ENCODE data around the gene EVI2B. TPM values are rescaled to one million over a fixed set of nuclear protein-coding genes. Genes with fewer than 3 reads are reported as not detected.

EVI2B gene
- total and polyA plus RNA-seq, 2 of the 4 experiments (the other 2 are of a cell fraction): under 0.01 to 0.17 TPM

GRCh38 chr17:31310260-31310659 is 3.6 kb downstream of the EVI2B start:
- Histone ChIP-seq H2BK120ac (ENCODE audit: low read depth, low read length) (no peak overlapping the region), H3K4me3 (ENCODE audit: insufficient read depth, low read depth, low read length) (no peak overlapping the region), H3K79me1 (ENCODE audit: low read depth in 1 of 2, low read length in 2 of 2) (peaks cover 7 to 37% of the 10 kb centered on the region in 2 experiments; a peak in 3 of 4 replicates), H3K9me3 (ENCODE audit: control insufficient read depth, insufficient read depth, low read length) (no peaks in the 10 kb centered on the region), H3K36me3 (ENCODE audit: control insufficient read depth, insufficient read depth, low read length) (no peaks in the 10 kb centered on the region; the same call in 1 of the 2 replicates), H2AK5ac (ENCODE audit: low read depth, low read length) (no peak overlapping the region), H3K14ac (replicated peaks; ENCODE audit: low read depth, low read length) (no peak overlapping the region), H4K8ac (ENCODE audit: low read depth in 2 of 2, low read length in 2 of 2) (no peak overlapping the region; a peak in 1 of 4 replicates), H3K23ac (ENCODE audit: low read depth, low read length) (no peak overlapping the region), H3K4me1 (ENCODE audit: control insufficient read depth, insufficient read depth, low read length) (peaks cover 2% of the 10 kb centered on the region; the same call in 1 of the 2 replicates), H2BK15ac (ENCODE audit: low read depth, low read length) (no peak overlapping the region), H3K9me1 (ENCODE audit: insufficient read depth, low read length) (no peaks in the 10 kb centered on the region; the same call in none of the 2 replicates), H3K56ac (ENCODE audit: extremely low read depth, insufficient read depth, low read length) (no peak overlapping the region), H2AFZ (replicated peaks; ENCODE audit: low read length, poor library complexity) (no peak overlapping the region), H3K27me3 (ENCODE audit: control insufficient read depth, insufficient read depth, low read length) (no peaks in the 10 kb centered on the region), H2BK20ac (ENCODE audit: low read depth, low read length) (no peak overlapping the region), H4K91ac (ENCODE audit: insufficient read depth, low read depth, low read length) (no peak overlapping the region), H2BK5ac (ENCODE audit: low read depth, low read length, poor library complexity, severe bottlenecking) (no peak overlapping the region), H3K18ac (ENCODE audit: low read depth, low read length) (no peak overlapping the region), H4K20me1 (ENCODE audit: insufficient read depth, low read length) (no peaks in the 10 kb centered on the region; the same call in 1 of the 2 replicates), H3K4me2 (ENCODE audit: low read depth, low read length) (no peak overlapping the region), H3K9ac (ENCODE audit: low read depth, low read length) (no peak overlapping the region), H3K27ac (ENCODE audit: insufficient read depth, low read length) (no peak overlapping the region), H2AK9ac (replicated peaks; ENCODE audit: low read depth, low read length, poor library complexity) (no peak overlapping the region), H4K5ac (ENCODE audit: low read depth, low read length) (no peak overlapping the region), H3K4ac (ENCODE audit: low read depth, low read length) (no peak overlapping the region)
- intact Hi-C loops (cut with micrococcal nuclease): no loop called here
- no peak for TF ChIP-seq USF2 (IDR thresholded peaks at IDR 0.05; ENCODE audit: low read depth, low read length)
- TF ChIP-seq CEBPB (IDR thresholded peaks at IDR 0.05; ENCODE audit: low read depth, low read length): no peak
- TF ChIP-seq NFE2L2 (IDR thresholded peaks at IDR 0.05; ENCODE audit: low read depth, low read length): no peak
- TF ChIP-seq FOS (IDR thresholded peaks at IDR 0.05; ENCODE audit: low read depth, low read length): no peak
- no peak for TF ChIP-seq RAD21 (IDR thresholded peaks at IDR 0.05; ENCODE audit: low read length)
- no peak for TF ChIP-seq MAFK (IDR thresholded peaks at IDR 0.05; ENCODE audit: low read depth, low read length)
- TF ChIP-seq SMC3 (IDR thresholded peaks at IDR 0.05; ENCODE audit: low read depth, low read length): no peak
- no peak for TF ChIP-seq MAZ (IDR thresholded peaks at IDR 0.05; ENCODE audit: borderline replicate concordance, low read depth, low read length)
- TF ChIP-seq BHLHE40 (IDR thresholded peaks at IDR 0.05; ENCODE audit: low read depth, low read length): no peak
- no peak for TF ChIP-seq RCOR1 (IDR thresholded peaks at IDR 0.05; ENCODE audit: insufficient replicate concordance, low read length)
- TF ChIP-seq CHD1 (IDR thresholded peaks at IDR 0.05; ENCODE audit: low read depth, low read length): no peak
- no peak for TF ChIP-seq MXI1 (IDR thresholded peaks at IDR 0.05; ENCODE audit: borderline replicate concordance, low read depth, low read length)
- TF ChIP-seq ELK1 (IDR thresholded peaks at IDR 0.05; ENCODE audit: borderline replicate concordance, low read depth, low read length): no peak
- TF ChIP-seq, protein P1, sequence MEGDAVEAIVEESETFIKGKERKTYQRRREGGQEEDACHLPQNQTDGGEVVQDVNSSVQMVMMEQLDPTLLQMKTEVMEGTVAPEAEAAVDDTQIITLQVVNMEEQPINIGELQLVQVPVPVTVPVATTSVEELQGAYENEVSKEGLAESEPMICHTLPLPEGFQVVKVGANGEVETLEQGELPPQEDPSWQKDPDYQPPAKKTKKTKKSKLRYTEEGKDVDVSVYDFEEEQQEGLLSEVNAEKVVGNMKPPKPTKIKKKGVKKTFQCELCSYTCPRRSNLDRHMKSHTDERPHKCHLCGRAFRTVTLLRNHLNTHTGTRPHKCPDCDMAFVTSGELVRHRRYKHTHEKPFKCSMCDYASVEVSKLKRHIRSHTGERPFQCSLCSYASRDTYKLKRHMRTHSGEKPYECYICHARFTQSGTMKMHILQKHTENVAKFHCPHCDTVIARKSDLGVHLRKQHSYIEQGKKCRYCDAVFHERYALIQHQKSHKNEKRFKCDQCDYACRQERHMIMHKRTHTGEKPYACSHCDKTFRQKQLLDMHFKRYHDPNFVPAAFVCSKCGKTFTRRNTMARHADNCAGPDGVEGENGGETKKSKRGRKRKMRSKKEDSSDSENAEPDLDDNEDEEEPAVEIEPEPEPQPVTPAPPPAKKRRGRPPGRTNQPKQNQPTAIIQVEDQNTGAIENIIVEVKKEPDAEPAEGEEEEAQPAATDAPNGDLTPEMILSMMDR (conservative IDR thresholded peaks at IDR 0.05; ENCODE audit: low read depth, low read length): no peak
- TF ChIP-seq POLR2A (IDR thresholded peaks at IDR 0.05; ENCODE audit: low read depth, low read length): no peak
- TF ChIP-seq RFX5 (IDR thresholded peaks at IDR 0.05; ENCODE audit: low read depth, low read length): no peak
- BruUV-seq (replicated peaks): no TSS peak
- in situ Hi-C loops (cut with MboI; ENCODE audit: low sequenced_read_pairs): no loop called here
- ChIA-PET POLR2A (ENCODE audit: unreplicated experiment) (no interaction called here), CTCF (no interaction called here)
- no peak for ATAC-seq (ENCODE audit: low read depth)
- dilution Hi-C loops (cut with HindIII; ENCODE audit: low sequenced_read_pairs, unreplicated experiment): no loop called here
- DNase-seq: no peak
- 33% methylated on average over 1 of the region's 2 CpGs; no CpG with 5 or more reads in 1 of the 2 experiments for WGBS, 2 experiments (ENCODE audit: extremely low coverage in 2 of 2, insufficient read length in 1 of 2)
